Hepatocyte (in vitro differentiated cells): Measurements from ENCODE around the gene KIF3B. TPM values are rescaled to one million over a fixed set of nuclear protein-coding genes. Genes with fewer than 3 reads are reported as not detected.

Source experiments
- DNase-seq: peaks from one replicate; pipeline ENCODE4 v3.0.0-alpha.2; 2016; ENCODE audit warnings: low spot score
- H2AFZ ChIP-seq: fragments of 200-600 bp; sonication (generic); 2 replicates; pipeline ENCODE4 v1.6.0; 2016; ENCODE audit warnings: antibody characterized with exemption, mild to moderate bottlenecking
- H3K27ac ChIP-seq: fragments of 200-600 bp; sonication (generic); 2 replicates; pipeline ENCODE4 v1.5.1; 2016; ENCODE audit warnings: mild to moderate bottlenecking
- H3K27me3 ChIP-seq: fragments of 200-600 bp; sonication (generic); 2 replicates; pipeline ENCODE4 v1.6.1; 2016
- H3K36me3 ChIP-seq: fragments of 200-600 bp; sonication (generic); replicated peaks from 2 replicates; pipeline ENCODE4 v1.5.1; 2016; ENCODE audit warnings: low read depth; ENCODE audit not compliant: insufficient read depth
- H3K4me1 ChIP-seq: fragments of 200-600 bp; sonication (generic); 2 replicates; pipeline ENCODE4 v1.5.1; 2016; ENCODE audit warnings: mild to moderate bottlenecking, moderate library complexity; ENCODE audit not compliant: insufficient read depth
- H3K4me2 ChIP-seq: fragments of 200-600 bp; sonication (generic); 2 replicates; pipeline ENCODE4 v1.6.0; 2016
- H3K4me3 ChIP-seq: fragments of 200-600 bp; sonication (generic); 2 replicates; pipeline ENCODE4 v1.5.1; 2016; ENCODE audit warnings: mild to moderate bottlenecking
- H3K79me2 ChIP-seq: fragments of 200-600 bp; sonication (generic); 2 replicates; pipeline ENCODE4 v1.6.0; 2017; ENCODE audit warnings: mild to moderate bottlenecking
- H3K9me2 ChIP-seq: fragments of 200-600 bp; sonication (generic); replicated peaks from 2 replicates; pipeline ENCODE4 v1.6.0; 2017; ENCODE audit warnings: mild to moderate bottlenecking; ENCODE audit not compliant: insufficient read depth
- H3K9me3 ChIP-seq: fragments of 200-600 bp; sonication (generic); 2 replicates; pipeline ENCODE4 v1.5.1; 2016; ENCODE audit warnings: low read depth, mild to moderate bottlenecking
- H4K20me1 ChIP-seq: fragments of 200-600 bp; sonication (generic); 2 replicates; pipeline ENCODE4 v1.6.0; 2016; ENCODE audit warnings: mild to moderate bottlenecking; ENCODE audit not compliant: insufficient read depth, poor library complexity, severe bottlenecking
- CTCF ChIP-seq: fragments of 200-600 bp; sonication (generic); IDR thresholded peaks from 2 replicates; pipeline ENCODE4 v1.5.1; 2016; ENCODE audit warnings: antibody characterized with exemption, mild to moderate bottlenecking; ENCODE audit not compliant: poor library complexity
- EZH2 ChIP-seq: fragments of 200-600 bp; sonication (generic); IDR thresholded peaks from 2 replicates; pipeline ENCODE4 v1.6.1; 2016; ENCODE audit warnings: antibody characterized with exemption, mild to moderate bottlenecking, borderline replicate concordance
- EZH2phosphoT487 ChIP-seq: fragments of 200-600 bp; sonication (generic); IDR thresholded peaks from one replicate; pipeline ENCODE4 v1.6.1; 2018; ENCODE audit warnings: antibody characterized with exemption, mild to moderate bottlenecking, low read depth, moderate library complexity; ENCODE audit not compliant: unreplicated experiment, severe bottlenecking
- WGBS: methylation state at CpG from one replicate; pipeline ENCODE4 v1.1.6; 2016; ENCODE audit warnings: low lambda C conversion rate; ENCODE audit errors: missing lambda C conversion rate; 5-methylcytosine and 5-hydroxymethylcytosine counted together
- polyA plus RNA-seq: library from polyadenylated mRNA; unstranded; fragments of >200 nt; fragmentation: Nextera tagmentation; extraction: Ambion mirVana; gene quantifications from 2 replicates; pipeline ENCODE4 v1.2.1, GENCODE V29; 2016
- total RNA-seq: library from RNA; depleted of rRNA; stranded (reverse); fragments of >200 nt; gene quantifications from 2 replicates; pipeline ENCODE4 v1.2.3, GENCODE V29; 2014

KIF3B gene
- total and polyA plus RNA-seq, 2 experiments from 2014 or later: 11.7 to 32.0 TPM

- no peaks in the 10 kb centered on the region for H3K9me3 ChIP-seq
- TF ChIP-seq EZH2phosphoT487 (no peak), CTCF (no peak), EZH2 (no peak)
- DNase-seq: no peak
- 100% methylated on average over 4 of the region's 4 CpGs for WGBS
- H3K27me3 ChIP-seq: no peaks in the 10 kb centered on the region
- H3K27ac ChIP-seq: no peak overlapping the region
- no peaks in the 10 kb centered on the region for H4K20me1 ChIP-seq
- no peak overlapping the region for H3K4me2 ChIP-seq
- peaks cover 27% of the 10 kb centered on the region for H3K4me1 ChIP-seq
- no peak overlapping the region for H3K4me3 ChIP-seq
- no peaks in the 10 kb centered on the region for H3K9me2 ChIP-seq
- no peaks in the 10 kb centered on the region for H3K36me3 ChIP-seq
- H2AFZ ChIP-seq: no peak overlapping the region
- H3K79me2 ChIP-seq: peaks cover 75% of the 10 kb centered on the region
Measured at GRCh38 chr20:32281711-32282110, 4.3 kb downstream of the KIF3B start.

- Histone ChIP-seq H3K4me2 (no peak overlapping the region), H3K9me3 (no peaks in the 10 kb centered on the region), H3K9me2 (no peaks in the 10 kb centered on the region), H3K27me3 (no peaks in the 10 kb centered on the region), H3K27ac (no peak overlapping the region), H3K4me1 (peaks cover 22% of the 10 kb centered on the region), H2AFZ (no peak overlapping the region), H3K36me3 (no peaks in the 10 kb centered on the region), H3K79me2 (peaks cover 82% of the 10 kb centered on the region), H3K4me3 (no peak overlapping the region), H4K20me1 (no peaks in the 10 kb centered on the region)
- no peak for TF ChIP-seq CTCF
- no peak for TF ChIP-seq EZH2phosphoT487
- TF ChIP-seq EZH2: no peak
- whole genome bisulfite sequencing: 81% methylated on average over 4 of the region's 4 CpGs
- no peak for DNase-seq
Measured at GRCh38 chr20:32282461-32282860, 5.0 kb downstream of the KIF3B start.

- peaks cover 18% of the 10 kb centered on the region for H3K4me1 ChIP-seq
- no peaks in the 10 kb centered on the region for H3K9me2 ChIP-seq
- no peaks in the 10 kb centered on the region for H3K27me3 ChIP-seq
- peaks cover 70% of the 10 kb centered on the region for H3K79me2 ChIP-seq
- H3K36me3 ChIP-seq: no peaks in the 10 kb centered on the region
- H3K4me2 ChIP-seq: peak overlapping the region; percentile 45
- TF ChIP-seq EZH2phosphoT487 (no peak), EZH2 (no peak), CTCF (no peak)
- H4K20me1 ChIP-seq: no peaks in the 10 kb centered on the region
- H3K27ac ChIP-seq: peak overlapping the region; percentile 71
- no peak overlapping the region for H3K4me3 ChIP-seq
- H2AFZ ChIP-seq: no peak overlapping the region
- no peaks in the 10 kb centered on the region for H3K9me3 ChIP-seq
- 60% methylated on average over 3 of the region's 3 CpGs for WGBS
- DNase-seq: no peak
Measured at GRCh38 chr20:32285082-32285620, 7.7 kb downstream of the KIF3B start.
